ES-I3 (cell line): Measurements from ENCODE around the gene UCK1.

Experiments used
- H3K36me3 ChIP-seq: 2 replicates; pipeline ENCODE4 v1.6.1; 2013; ENCODE audit warnings: mild to moderate bottlenecking, low read length, control low read depth, moderate library complexity; ENCODE audit not compliant: insufficient read depth
- H3K4me1 ChIP-seq: 2 replicates; pipeline ENCODE4 v1.6.1; 2013; ENCODE audit warnings: mild to moderate bottlenecking, control low read depth, low read length; ENCODE audit not compliant: insufficient read depth
- H3K9ac ChIP-seq: 2 replicates; pipeline ENCODE4 v1.6.1; 2013; ENCODE audit warnings: low read depth, mild to moderate bottlenecking, low read length, moderate library complexity
- H3K9me3 ChIP-seq: 2 replicates; pipeline ENCODE4 v1.6.1; 2013; ENCODE audit warnings: mild to moderate bottlenecking, low read length, moderate library complexity; ENCODE audit not compliant: control insufficient read depth, insufficient read depth

Gene UCK1

DNA sequence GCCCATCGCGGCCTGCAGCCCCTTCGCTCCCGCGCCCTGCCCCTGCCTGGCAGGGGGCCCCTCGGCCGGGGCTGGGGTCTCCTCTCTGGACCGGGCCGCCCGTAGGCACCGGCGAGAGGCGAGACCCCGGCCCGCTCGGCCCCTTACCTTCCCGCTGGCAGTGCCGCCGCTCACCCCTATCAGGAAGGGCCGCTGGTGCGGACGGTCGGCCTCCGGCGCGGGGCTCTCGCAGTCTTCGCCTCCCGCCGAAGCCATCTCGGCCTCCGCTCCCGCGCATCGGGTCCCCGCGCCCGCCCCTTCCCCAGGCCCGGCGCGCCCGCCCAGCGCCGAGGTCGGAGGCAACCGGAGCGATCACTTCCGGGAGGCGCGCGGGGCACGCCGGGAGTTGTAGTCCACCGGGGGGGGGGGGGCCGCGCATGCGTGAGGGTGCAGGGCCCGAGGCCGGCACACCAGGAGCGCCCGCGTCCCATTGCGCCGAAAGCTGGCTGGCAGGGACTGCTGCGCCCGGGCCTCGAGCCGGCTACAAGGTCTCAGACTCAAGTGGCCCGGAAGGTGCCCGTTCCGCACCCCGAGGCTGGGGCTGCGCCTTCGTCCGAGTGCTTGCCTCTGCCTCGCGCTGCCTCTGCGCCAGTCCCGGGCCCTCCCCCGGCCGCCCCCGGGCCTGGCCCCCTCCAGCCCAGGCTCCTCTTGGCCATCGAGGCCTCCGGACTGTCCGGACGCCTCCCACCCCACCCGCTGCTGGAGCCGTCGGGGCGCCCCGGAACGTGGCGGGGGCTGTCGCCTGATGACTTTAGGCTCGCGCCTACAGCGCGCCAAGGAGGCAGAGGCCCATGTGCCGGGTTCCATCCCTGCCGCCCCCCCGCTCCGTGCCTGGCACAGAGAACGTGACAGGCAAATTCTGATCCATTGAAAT lies at the start of gene UCK1:
Gene UCK1 (minus strand): TSS at position 344 of the 913 bp plus-strand sequence. CDS start 89 bp downstream, at position 255.
- Histone ChIP-seq H3K9ac (peak within 1 kb of the TSS; percentile 55), H3K9me3 (no peaks in the 10 kb centered on the region), H3K4me1 (no peaks in the 10 kb centered on the region), H3K36me3 (peaks cover 9% of the 10 kb centered on the region)

DNA sequence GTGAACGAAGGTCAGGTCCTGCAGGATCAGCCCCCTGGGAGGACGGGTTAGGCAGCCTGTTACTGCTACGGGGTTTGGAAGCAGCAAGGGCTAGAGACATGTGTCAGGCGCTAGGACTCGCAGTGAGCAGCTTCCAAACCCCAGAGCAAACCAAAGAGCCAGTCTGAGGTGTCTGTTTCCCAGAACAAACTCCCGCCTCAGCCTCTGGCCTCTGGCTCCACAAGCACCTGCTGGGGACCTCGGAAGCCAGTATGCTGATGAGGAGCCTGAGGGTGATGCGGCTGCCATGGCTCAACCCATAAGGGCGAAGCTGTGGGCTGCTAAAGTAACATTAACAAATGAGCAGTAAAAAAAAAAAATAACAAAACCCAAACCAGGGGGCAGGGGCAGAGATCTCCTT lies 49.3 kb upstream of the UCK1 start:
- H3K9me3 ChIP-seq, result no peaks in the 10 kb centered on the region
- H3K4me1 ChIP-seq, result no peaks in the 10 kb centered on the region
- H3K36me3 ChIP-seq, result peaks cover 10% of the 10 kb centered on the region
- no peak overlapping the region for H3K9ac ChIP-seq

DNA sequence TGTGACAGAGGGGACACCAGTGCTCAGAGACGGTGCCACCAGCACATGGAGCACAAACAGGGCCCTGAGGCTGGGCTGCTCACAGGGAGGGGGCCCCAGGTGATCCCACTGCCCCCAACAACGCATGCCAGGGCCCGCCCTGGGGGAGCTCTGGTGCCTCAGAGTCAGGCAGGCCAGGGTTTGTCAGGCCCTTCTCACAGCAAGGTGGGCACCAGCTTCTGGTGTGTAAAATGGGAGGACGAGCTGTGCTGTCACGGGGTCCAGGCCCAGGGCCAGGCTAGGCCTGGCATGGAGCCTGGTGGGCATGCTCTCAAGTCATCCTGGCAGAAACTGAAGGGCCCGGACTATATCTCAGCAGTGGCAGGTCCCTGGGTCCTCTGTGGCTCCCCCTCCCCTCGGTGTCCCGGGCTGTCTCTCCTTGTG lies 48.7 kb upstream of the UCK1 start:
- no peaks in the 10 kb centered on the region for H3K9me3 ChIP-seq
- H3K9ac ChIP-seq, result no peak overlapping the region
- H3K36me3 ChIP-seq, result peaks cover 10% of the 10 kb centered on the region
- H3K4me1 ChIP-seq, result no peaks in the 10 kb centered on the region

DNA sequence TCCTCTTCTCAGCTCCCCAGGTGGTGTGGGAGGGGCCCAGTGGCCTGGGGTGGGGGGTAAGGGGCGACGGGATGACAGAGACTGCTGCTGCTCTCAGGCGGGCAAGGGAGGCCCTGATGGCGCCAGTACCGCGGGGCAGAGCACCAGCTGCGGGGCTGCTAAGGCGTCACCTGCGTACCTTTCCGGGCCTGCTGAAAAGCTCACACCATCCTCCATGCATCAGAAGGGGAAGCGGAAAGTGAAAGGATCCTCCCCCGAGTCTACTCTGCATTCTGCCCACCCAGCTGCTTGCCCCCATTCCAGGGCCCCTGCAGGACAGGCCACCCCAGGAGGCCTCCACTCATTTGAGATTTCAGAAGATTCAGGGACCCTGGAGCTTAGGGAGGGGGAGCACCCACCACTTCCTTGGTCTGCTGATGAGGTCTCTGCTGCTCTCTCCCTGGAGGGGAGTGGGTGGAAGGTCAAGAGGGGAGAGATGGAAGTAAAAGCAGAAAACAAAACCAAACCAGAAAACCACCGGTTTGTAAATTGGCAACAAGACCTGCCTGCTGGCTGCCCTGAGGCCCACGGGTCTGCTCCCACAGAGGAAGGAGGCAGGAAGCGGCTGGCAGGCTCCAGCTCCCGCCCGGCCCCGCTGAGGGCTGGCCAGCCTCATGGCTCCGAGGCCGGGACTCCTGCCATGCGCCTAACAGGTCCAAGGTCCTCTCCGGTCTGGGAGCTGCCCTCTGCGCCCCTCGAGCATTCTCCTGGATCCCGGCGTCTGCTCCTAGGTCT lies 47.9 kb upstream of the UCK1 start:
- no peaks in the 10 kb centered on the region for H3K9me3 ChIP-seq
- H3K36me3 ChIP-seq, result peaks cover 10% of the 10 kb centered on the region
- H3K4me1 ChIP-seq, result no peaks in the 10 kb centered on the region
- no peak overlapping the region for H3K9ac ChIP-seq

DNA sequence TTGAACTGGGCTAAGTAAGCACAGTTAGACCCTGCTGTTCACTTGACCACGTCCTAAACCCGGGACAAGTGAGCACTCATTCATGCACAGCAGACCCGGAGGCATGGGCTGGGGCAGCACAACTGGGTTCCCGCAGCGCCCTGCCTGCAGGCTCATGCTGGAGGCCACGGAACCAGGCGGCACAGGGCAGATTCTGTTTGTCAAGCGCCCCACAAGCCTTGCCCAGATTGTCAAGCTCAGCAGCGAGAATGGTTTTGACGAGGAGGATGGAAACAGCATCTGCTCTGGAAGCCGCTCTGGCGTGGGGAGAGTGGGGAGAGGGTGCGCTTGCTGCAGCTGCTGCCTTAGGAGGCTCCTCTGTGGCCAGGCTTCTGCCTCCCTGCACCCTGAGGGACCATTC lies 47.0 kb upstream of the UCK1 start:
- peaks cover 10% of the 10 kb centered on the region; the same call in 1 of the 2 replicates for H3K36me3 ChIP-seq
- no peak overlapping the region for H3K9ac ChIP-seq
- H3K4me1 ChIP-seq, result no peaks in the 10 kb centered on the region
- no peaks in the 10 kb centered on the region for H3K9me3 ChIP-seq

DNA sequence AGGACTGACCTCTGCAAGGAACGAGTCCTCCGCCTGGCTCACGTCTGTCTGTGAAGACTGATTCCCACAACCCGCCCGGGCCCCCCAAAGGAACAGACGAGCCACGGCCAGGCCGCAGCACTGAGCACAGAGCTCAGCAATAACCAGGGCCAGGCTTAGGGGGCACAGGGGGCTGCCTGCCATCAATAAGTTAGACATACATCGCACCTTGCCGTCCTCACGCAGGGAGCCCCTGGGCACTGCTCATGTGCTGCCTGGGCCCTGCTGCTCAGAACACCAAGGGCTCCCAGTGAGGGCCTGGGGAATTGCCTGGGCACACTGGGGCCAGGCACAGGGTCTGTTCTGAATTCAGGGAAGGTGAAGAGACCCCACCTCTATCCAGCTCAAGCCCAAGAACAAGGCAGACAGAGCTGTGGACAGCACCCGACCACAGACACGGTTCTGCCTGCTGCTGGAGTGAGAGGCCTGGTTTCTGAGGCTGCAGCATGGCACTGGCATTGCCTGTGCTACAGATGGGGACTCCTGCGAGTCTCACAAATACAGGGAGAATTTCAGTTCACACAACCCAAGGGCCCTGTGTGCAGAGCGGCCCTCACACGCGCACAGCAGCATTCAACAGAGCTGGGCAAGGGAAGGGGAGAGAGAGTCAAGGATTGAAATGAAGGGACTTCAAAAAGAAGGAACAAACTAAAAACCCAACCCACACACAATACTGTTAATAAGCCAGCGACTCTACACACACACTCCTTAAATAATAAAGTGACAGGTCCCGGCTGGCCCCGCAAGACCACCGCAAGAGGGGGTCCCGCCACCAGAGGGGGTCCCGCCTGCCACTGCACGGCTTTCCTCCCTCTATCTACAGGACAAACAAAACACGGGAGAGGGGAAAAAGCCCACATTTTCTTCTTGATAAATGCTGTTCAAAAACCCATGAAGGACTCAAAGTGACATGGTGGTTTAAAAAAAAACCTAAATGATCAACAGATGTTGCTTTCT lies 46.2 kb upstream of the UCK1 start:
- H3K9me3 ChIP-seq, result no peaks in the 10 kb centered on the region
- H3K4me1 ChIP-seq, result no peaks in the 10 kb centered on the region
- no peak overlapping the region for H3K9ac ChIP-seq
- peaks cover 5% of the 10 kb centered on the region; the same call in 1 of the 2 replicates for H3K36me3 ChIP-seq

DNA sequence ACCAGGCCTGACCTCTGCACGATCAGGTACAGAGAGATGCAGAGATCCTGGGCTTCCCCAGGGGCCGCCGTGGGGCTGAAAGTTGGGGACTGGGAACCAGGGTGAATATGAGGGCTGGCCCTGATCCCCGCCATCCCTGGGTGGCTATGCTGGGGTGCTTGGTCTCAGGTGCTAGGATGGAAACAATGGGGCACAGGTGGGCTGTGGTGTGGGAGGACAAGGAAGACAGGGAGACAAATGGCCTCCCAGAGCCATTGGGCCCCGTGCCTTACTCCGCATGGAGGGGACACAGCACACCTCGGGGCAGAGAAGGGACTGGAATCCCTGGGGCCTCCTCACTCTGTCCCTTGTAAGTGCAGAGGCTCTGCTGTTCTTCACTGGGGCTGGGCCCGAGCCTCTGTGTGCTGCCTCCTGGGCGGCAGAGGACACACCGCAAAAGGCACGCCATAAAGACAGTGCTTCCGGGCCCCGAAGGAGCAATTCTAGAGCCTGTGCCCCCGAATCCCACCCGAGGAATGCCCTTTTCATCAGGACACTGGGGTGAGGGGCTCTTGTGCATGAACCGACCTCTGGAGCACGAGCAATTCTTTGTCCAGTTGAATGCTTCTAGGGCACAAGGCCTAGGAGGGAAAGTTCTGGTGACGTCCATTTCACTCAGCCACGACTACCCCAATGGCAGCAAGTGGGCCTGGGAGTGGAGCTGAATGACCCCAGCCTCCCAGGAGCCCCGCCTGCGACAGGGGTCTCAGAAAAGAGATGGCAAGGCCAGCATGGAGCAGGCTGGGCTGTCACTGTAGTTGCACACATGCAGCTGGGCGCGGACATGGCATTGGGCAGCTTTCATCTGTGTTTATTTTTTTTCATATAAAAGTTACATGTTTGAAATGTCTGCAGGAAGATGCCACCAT lies 45.1 kb upstream of the UCK1 start:
- peaks cover 5% of the 10 kb centered on the region; the same call in 1 of the 2 replicates for H3K36me3 ChIP-seq
- H3K9ac ChIP-seq, result no peak overlapping the region
- H3K9me3 ChIP-seq, result no peaks in the 10 kb centered on the region
- H3K4me1 ChIP-seq, result no peaks in the 10 kb centered on the region

DNA sequence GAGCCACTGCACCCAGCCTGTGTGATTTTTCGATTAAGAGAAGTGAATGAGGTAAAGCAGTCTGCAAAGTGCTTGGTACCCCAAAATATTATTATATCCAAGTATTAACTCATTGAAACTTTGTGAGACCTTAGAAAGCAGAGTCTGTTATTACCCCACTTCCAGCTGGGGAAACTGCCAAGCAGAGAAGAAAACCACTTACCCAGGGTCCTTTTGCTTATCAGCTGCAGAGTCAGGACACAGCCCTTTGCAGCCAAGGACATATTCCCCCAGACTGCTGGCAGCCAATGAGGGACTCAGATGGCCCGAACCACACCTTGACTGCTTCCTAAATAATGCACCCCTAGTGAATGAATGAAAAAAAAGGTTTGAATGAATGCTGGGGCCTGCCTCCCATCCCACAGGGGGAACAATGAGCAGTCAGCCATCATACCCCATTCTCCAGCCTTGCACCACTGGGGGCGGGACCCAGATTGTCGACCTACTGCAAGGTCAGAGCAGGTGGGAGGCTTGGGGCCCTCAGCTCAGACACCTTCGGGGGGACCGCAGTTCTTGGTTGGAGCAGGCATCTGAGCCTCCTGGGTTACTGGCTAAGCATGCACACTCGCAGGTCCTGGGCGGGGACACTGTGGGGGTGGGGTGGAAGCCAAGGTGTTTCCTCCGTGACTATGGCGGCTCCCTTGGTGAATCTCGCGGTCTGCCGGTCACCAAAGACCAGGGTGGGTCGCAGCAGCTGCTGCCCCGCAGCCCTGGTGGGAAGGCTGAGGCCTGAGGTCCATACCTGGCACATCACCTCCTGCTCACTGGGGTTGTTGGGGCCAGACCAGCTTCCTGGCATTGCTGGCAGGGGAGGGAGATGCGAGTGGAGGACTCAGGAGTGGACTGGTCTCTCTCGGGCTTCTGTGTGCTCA lies 43.9 kb upstream of the UCK1 start:
- peaks cover 5% of the 10 kb centered on the region; the same call in 1 of the 2 replicates for H3K36me3 ChIP-seq
- H3K9ac ChIP-seq, result no peak overlapping the region
- H3K4me1 ChIP-seq, result no peaks in the 10 kb centered on the region
- H3K9me3 ChIP-seq, result no peaks in the 10 kb centered on the region

DNA sequence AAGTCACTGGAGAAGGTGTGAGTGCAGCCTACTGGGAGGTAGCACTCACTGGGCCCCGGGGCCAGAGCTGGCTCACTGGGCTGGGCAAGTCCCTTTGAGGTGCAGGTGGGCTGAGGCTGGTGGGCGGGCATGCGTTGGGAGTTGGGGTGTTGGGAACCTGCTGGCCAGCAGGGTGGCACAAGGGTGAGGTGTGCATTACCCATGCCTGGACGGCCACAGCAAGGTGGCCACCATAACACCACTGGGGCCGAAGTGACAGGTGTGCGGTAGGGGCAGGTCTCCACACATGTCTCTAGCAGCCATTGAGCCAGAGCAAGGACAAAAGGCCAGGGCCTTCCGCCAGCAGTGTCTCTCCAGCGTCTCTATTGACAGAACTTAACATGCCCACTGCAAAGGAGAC lies 36.8 kb upstream of the UCK1 start:
- no peak overlapping the region for H3K9ac ChIP-seq
- H3K9me3 ChIP-seq, result no peaks in the 10 kb centered on the region
- no peaks in the 10 kb centered on the region; the same call in 1 of the 2 replicates for H3K36me3 ChIP-seq
- no peaks in the 10 kb centered on the region for H3K4me1 ChIP-seq

DNA sequence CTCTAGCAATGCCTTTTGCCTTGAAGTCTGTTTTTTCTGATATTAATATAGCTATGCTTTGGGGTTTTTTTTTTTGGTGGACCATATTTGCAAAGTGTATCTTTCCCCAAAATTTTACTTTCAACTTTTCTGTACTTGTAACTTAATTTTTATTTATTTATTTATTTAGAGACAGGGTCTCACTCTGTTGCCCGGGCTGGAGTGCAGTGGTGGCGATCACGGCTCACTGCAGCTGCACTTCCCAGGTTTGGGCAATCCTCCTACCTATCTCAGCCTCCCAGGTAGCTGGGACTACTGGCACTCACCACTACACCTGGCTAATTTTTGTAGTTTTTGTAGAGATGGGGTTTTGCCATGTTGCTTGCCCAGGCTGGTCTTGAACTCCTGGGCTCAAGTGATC lies 35.1 kb upstream of the UCK1 start:
- H3K9me3 ChIP-seq, result peaks cover 5% of the 10 kb centered on the region; the same call in 1 of the 2 replicates
- no peaks in the 10 kb centered on the region for H3K4me1 ChIP-seq
- H3K9ac ChIP-seq, result no peak overlapping the region
- H3K36me3 ChIP-seq, result no peaks in the 10 kb centered on the region; the same call in 1 of the 2 replicates

DNA sequence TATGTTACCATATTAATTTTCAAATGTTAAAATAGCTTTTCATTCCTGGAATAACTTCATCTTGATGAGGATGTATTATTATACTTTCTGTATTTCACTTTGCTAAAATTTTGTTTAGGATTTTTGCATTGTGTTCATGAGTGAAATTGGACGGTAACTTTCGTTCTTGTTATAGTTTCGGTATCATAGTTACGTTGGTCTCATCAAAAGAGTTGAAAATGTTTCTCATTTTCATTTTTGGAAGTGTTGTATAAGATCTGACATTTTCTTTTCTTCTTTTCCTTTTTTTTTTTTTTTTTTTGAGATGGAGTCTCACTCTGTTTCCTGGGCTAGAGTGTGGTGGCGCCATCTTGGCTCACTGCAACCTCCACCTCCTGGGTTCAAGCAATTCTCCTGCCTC lies 34.3 kb upstream of the UCK1 start:
- no peaks in the 10 kb centered on the region; the same call in 1 of the 2 replicates for H3K36me3 ChIP-seq
- H3K4me1 ChIP-seq, result no peaks in the 10 kb centered on the region
- peaks cover 9% of the 10 kb centered on the region; the same call in 1 of the 2 replicates for H3K9me3 ChIP-seq
- H3K9ac ChIP-seq, result no peak overlapping the region
